H9 (cell line): ENCODE results near the gene SLC41A1. TPM values are rescaled to one million over a fixed set of nuclear protein-coding genes. Genes with fewer than 3 reads are reported as not detected.

Experiments used
- DNase-seq: peaks from one replicate; pipeline ENCODE4 v3.0.0-alpha.2; 2017
- H2AFZ ChIP-seq: one replicate; pipeline ENCODE4 v1.6.1; 2013; ENCODE audit warnings: mild to moderate bottlenecking, low read length, control low read depth, moderate library complexity
- H2AK5ac ChIP-seq: 2 replicates; pipeline ENCODE4 v1.6.1; 2013; ENCODE audit warnings: low read length, control low read depth, mixed read lengths; ENCODE audit not compliant: insufficient read length
- H2BK120ac ChIP-seq: one replicate; pipeline ENCODE4 v1.6.1; 2013; ENCODE audit warnings: low read depth, mild to moderate bottlenecking, low read length, control low read depth, inconsistent platforms; ENCODE audit not compliant: poor library complexity, severe bottlenecking
- H2BK12ac ChIP-seq: 2 replicates; pipeline ENCODE4 v1.6.1; 2013; ENCODE audit warnings: low read length, control low read depth, mixed read lengths, low read depth; ENCODE audit not compliant: insufficient read length
- H2BK15ac ChIP-seq: 2 replicates; pipeline ENCODE4 v1.6.1; 2013; ENCODE audit warnings: low read depth, low read length, control low read depth
- H2BK20ac ChIP-seq: one replicate; pipeline ENCODE4 v1.6.1; 2013; ENCODE audit warnings: low read depth, mild to moderate bottlenecking, low read length, control low read depth, inconsistent platforms; ENCODE audit not compliant: poor library complexity, severe bottlenecking
- H2BK5ac ChIP-seq: 2 replicates; pipeline ENCODE4 v1.6.1; 2013; ENCODE audit warnings: low read length, control low read depth, mixed read lengths; ENCODE audit not compliant: insufficient read length
- H3K14ac ChIP-seq: 2 replicates; pipeline ENCODE4 v1.6.1; 2013; ENCODE audit warnings: low read length, control low read depth; ENCODE audit not compliant: insufficient read depth
- H3K18ac ChIP-seq: 2 replicates; pipeline ENCODE4 v1.6.1; 2013; ENCODE audit warnings: low read depth, mild to moderate bottlenecking, mixed read lengths, low read length, control low read depth; ENCODE audit not compliant: insufficient read length
- H3K23ac ChIP-seq: 2 replicates; pipeline ENCODE4 v1.6.1; 2013; ENCODE audit warnings: low read length, control low read depth, mixed read lengths, low read depth; ENCODE audit not compliant: insufficient read length
- H3K23me2 ChIP-seq: 2 replicates; pipeline ENCODE4 v1.6.1; 2013; ENCODE audit warnings: low read depth, mild to moderate bottlenecking, mixed read lengths, low read length, control low read depth; ENCODE audit not compliant: insufficient read length, poor library complexity, severe bottlenecking
- H3K27ac ChIP-seq: 2 replicates; pipeline ENCODE4 v1.5.1; 2013; ENCODE audit warnings: low read length, control low read depth, mixed read lengths, low read depth; ENCODE audit not compliant: insufficient read length
- H3K27me3 ChIP-seq: 2 replicates; pipeline ENCODE4 v1.6.1; 2013; ENCODE audit warnings: low read length, control low read depth, inconsistent platforms; ENCODE audit not compliant: insufficient read depth
- H3K4ac ChIP-seq: 2 replicates; pipeline ENCODE4 v1.6.1; 2013; ENCODE audit warnings: low read depth, mild to moderate bottlenecking, control low read depth, inconsistent platforms, low read length, moderate library complexity
- H3K4me1 ChIP-seq: 2 replicates; pipeline ENCODE4 v1.6.1; 2013; ENCODE audit warnings: low read length, control low read depth, inconsistent platforms; ENCODE audit not compliant: insufficient read depth
- H3K4me2 ChIP-seq: 2 replicates; pipeline ENCODE4 v1.6.1; 2013; ENCODE audit warnings: low read length, control low read depth, mixed read lengths; ENCODE audit not compliant: insufficient read length, insufficient read depth
- H3K56ac ChIP-seq: 2 replicates; pipeline ENCODE4 v1.6.1; 2013; ENCODE audit warnings: low read depth, mild to moderate bottlenecking, mixed read lengths, low read length, control low read depth; ENCODE audit not compliant: insufficient read length
- H3K79me1 ChIP-seq: 2 replicates; pipeline ENCODE4 v1.6.1; 2013; ENCODE audit warnings: low read depth, mild to moderate bottlenecking, moderate library complexity, low read length, control low read depth, inconsistent platforms; ENCODE audit not compliant: insufficient read depth, poor library complexity, severe bottlenecking
- H3K79me2 ChIP-seq: 2 replicates; pipeline ENCODE4 v1.6.1; 2013; ENCODE audit warnings: low read length, control low read depth, inconsistent platforms; ENCODE audit not compliant: insufficient read depth
- H3K9ac ChIP-seq: 2 replicates; pipeline ENCODE4 v1.6.1; 2013; ENCODE audit warnings: low read length, control low read depth, mixed read lengths; ENCODE audit not compliant: insufficient read length; ENCODE audit errors: extremely low read depth
- H3K9me3 ChIP-seq: one replicate; pipeline ENCODE4 v1.6.1; 2013; ENCODE audit warnings: low read depth, low read length, inconsistent platforms; ENCODE audit not compliant: control insufficient read depth
- H3T11ph ChIP-seq: one replicate; pipeline ENCODE4 v1.6.1; 2013; ENCODE audit warnings: mild to moderate bottlenecking, low read length, control low read depth, inconsistent platforms
- H4K20me1 ChIP-seq: one replicate; pipeline ENCODE4 v1.6.1; 2013; ENCODE audit not compliant: control insufficient read depth, insufficient read length, insufficient read depth
- H4K5ac ChIP-seq: 2 replicates; pipeline ENCODE4 v1.6.1; 2013; ENCODE audit warnings: low read depth, mild to moderate bottlenecking, mixed read lengths, low read length, control low read depth; ENCODE audit not compliant: insufficient read length
- H4K8ac ChIP-seq: replicated peaks from 2 replicates; pipeline ENCODE4 v1.6.1; 2013; ENCODE audit warnings: low read length, control low read depth, mixed read lengths, low read depth; ENCODE audit not compliant: insufficient read length
- H4K91ac ChIP-seq: 2 replicates; pipeline ENCODE4 v1.6.1; 2013; ENCODE audit warnings: low read depth, mild to moderate bottlenecking, moderate library complexity, mixed read lengths, low read length, control low read depth; ENCODE audit not compliant: insufficient read length
- H3K27ac Mint-ChIP-seq, 3 experiments: 2 replicates in 2 of 3; 3 replicates in 1 of 3; pipeline ENCODE4 v1.8.0; 2020 to 2021; ENCODE audit warnings: mixed read lengths in 3 of 3, mild to moderate bottlenecking in 1 of 3, moderate library complexity in 1 of 3
- H3K27me3 Mint-ChIP-seq: 2 replicates; pipeline ENCODE4 v1.8.0; 2021; ENCODE audit warnings: low read depth, mild to moderate bottlenecking, moderate library complexity, mixed read lengths
- H3K36me3 Mint-ChIP-seq, 3 experiments: 2 replicates in 2 of 3; 3 replicates in 1 of 3; pipeline ENCODE4 v1.8.0; 2020 to 2021; ENCODE audit warnings: low read depth in 3 of 3, mixed read lengths in 3 of 3; ENCODE audit not compliant: insufficient read depth in 1 of 3
- H3K4me1 Mint-ChIP-seq, 2 experiments: 2 replicates each; pipeline ENCODE4 v1.8.0; 2020; ENCODE audit warnings: mixed read lengths in 2 of 2
- H3K4me3 Mint-ChIP-seq, 2 experiments: 2 replicates in 1 of 2; 3 replicates in 1 of 2; pipeline ENCODE4 v1.8.0; 2020 to 2021; ENCODE audit warnings: mild to moderate bottlenecking in 2 of 2, mixed read lengths in 2 of 2, moderate library complexity in 1 of 2
- H3K9me3 Mint-ChIP-seq, 2 experiments: 2 replicates in 1 of 2; 3 replicates in 1 of 2; pipeline ENCODE4 v1.8.0; 2020; ENCODE audit warnings: mild to moderate bottlenecking in 2 of 2, mixed read lengths in 2 of 2, moderate library complexity in 1 of 2
- WGBS: extraction: QIAGEN DNeasy Blood & Tissue Kit; methylation state at CpG from one replicate; pipeline ENCODE4 v1.1.7; 2013; ENCODE audit warnings: missing lambda C conversion rate, low lambda C conversion rate, mixed read lengths; ENCODE audit not compliant: insufficient read length; ENCODE audit errors: extremely low coverage; 5-methylcytosine and 5-hydroxymethylcytosine counted together
- total RNA-seq: library from RNA; stranded (reverse); gene quantifications from 2 replicates; pipeline ENCODE4 v1.2.1, GENCODE V29; 2021
- TF ChIP-seq, protein P1 (sequence below): fragments of 200-600 bp; sonication (generic); conservative IDR thresholded peaks from 3 replicates; pipeline ENCODE4 v1.8.0; 2021; ENCODE audit warnings: antibody characterized with exemption, mild to moderate bottlenecking

Gene SLC41A1
- total RNA-seq, 1 experiment from 2014 or later: 18.2 TPM

DNA sequence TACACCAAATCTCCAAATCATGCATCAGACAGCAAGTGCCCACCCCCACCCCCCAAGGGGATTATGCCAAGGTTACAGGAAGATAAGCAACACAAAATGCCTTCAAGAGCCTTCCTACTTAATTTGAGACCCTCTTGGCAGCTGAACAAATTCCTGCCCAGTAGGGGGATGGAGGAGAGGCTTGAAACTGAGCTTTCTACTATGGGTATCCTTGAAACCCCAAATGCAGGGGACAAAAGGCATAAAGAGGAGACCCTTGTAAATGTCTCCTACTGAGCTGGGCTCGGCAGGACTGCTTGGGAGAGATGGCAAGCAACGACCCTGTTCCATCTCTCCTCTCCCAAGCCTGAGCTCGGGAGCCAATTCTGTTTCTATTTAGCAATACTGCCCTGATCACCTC is 3.5 kb downstream of the SLC41A1 start:
- no peaks in the 10 kb centered on the region for H3K9me3 Mint-ChIP-seq
- H3K27me3 Mint-ChIP-seq: peaks cover 4% of the 10 kb centered on the region
- Histone ChIP-seq H2BK120ac (no peak overlapping the region), H3K14ac (no peak overlapping the region), H2BK15ac (no peak overlapping the region), H3K79me2 (no peaks in the 10 kb centered on the region; the same call in 1 of the 2 replicates), H2BK20ac (no peak overlapping the region), H3K27me3 (no peaks in the 10 kb centered on the region), H3T11ph (no peak overlapping the region), H3K4me2 (no peak overlapping the region), H2BK5ac (no peak overlapping the region), H4K5ac (no peak overlapping the region), H3K56ac (no peak overlapping the region), H4K91ac (no peak overlapping the region), H4K20me1 (peaks cover 2% of the 10 kb centered on the region), H2AK5ac (no peak overlapping the region), H3K18ac (no peak overlapping the region), H3K4me1 (no peaks in the 10 kb centered on the region), H2AFZ (no peak overlapping the region), H4K8ac (no peak overlapping the region), H3K23me2 (peaks cover 14% of the 10 kb centered on the region), H3K23ac (no peak overlapping the region), H3K9ac (no peak overlapping the region), H3K79me1 (peaks cover 6% of the 10 kb centered on the region), H2BK12ac (no peak overlapping the region), H3K4ac (no peak overlapping the region), H3K27ac (no peak overlapping the region), H3K9me3 (no peaks in the 10 kb centered on the region)
- TF ChIP-seq, protein P1, sequence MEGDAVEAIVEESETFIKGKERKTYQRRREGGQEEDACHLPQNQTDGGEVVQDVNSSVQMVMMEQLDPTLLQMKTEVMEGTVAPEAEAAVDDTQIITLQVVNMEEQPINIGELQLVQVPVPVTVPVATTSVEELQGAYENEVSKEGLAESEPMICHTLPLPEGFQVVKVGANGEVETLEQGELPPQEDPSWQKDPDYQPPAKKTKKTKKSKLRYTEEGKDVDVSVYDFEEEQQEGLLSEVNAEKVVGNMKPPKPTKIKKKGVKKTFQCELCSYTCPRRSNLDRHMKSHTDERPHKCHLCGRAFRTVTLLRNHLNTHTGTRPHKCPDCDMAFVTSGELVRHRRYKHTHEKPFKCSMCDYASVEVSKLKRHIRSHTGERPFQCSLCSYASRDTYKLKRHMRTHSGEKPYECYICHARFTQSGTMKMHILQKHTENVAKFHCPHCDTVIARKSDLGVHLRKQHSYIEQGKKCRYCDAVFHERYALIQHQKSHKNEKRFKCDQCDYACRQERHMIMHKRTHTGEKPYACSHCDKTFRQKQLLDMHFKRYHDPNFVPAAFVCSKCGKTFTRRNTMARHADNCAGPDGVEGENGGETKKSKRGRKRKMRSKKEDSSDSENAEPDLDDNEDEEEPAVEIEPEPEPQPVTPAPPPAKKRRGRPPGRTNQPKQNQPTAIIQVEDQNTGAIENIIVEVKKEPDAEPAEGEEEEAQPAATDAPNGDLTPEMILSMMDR: no peak
- peaks cover 41 to 44% of the 10 kb centered on the region in 2 experiments for H3K4me1 Mint-ChIP-seq
- no peak overlapping the region for H3K4me3 Mint-ChIP-seq
- H3K27ac Mint-ChIP-seq: peak overlapping the region in 1 of 3 experiments; percentile 55; a peak in 1 of 7 replicates
- H3K36me3 Mint-ChIP-seq: peaks cover 30 to 37% (median 36%) of the 10 kb centered on the region in 3 experiments
- WGBS: no CpG with 5 or more reads among the region's 3 CpGs
- DNase-seq: no peak
